Esophagus squamous epithelium (tissue), 5 donors: ENCODE measurements around the gene SIRPD. TPM values are rescaled to one million over a fixed set of nuclear protein-coding genes. Genes with fewer than 3 reads are reported as not detected.

Experiments
- DNase-seq: peaks from one replicate; lab custom pipeline; 2025; lab: John Stamatoyannopoulos, UW
- H3K27ac ChIP-seq, 4 donors: fragments of 200-600 bp; sonication (generic); one replicate each; pipeline ENCODE4 v1.5.1; 2016 to 2019; ENCODE audit warnings: mild to moderate bottlenecking in 1 of 4
- H3K27me3 ChIP-seq, 4 donors: fragments of 200-600 bp; sonication (generic); 1 replicate in 3 of 4; 2 replicates in 1 of 4; pipeline versions ENCODE4 v1.5.1 to v1.6.0; 2017 to 2021; ENCODE audit warnings: antibody characterized with exemption in 1 of 4
- H3K36me3 ChIP-seq, 3 donors: fragments of 200-600 bp; sonication (generic); one replicate each; pipeline ENCODE4 v1.5.1; 2016 to 2019
- H3K4me1 ChIP-seq, 3 donors: fragments of 200-600 bp; sonication (generic); one replicate each; pipeline ENCODE4 v1.5.1; 2017 to 2019
- H3K4me3 ChIP-seq, 4 donors: fragments of 200-600 bp; sonication (generic); 1 replicate in 3 of 4; 2 replicates in 1 of 4; pipeline ENCODE4 v1.5.1; 2016 to 2019; ENCODE audit warnings: mild to moderate bottlenecking in 2 of 4, moderate library complexity in 1 of 4
- H3K9me3 ChIP-seq, 3 donors: fragments of 200-600 bp; sonication (generic); one replicate each; pipeline ENCODE4 v1.5.1; 2016 to 2019
- POLR2A ChIP-seq, 4 donors: fragments of 450-650 bp; IDR thresholded peaks; one replicate each; pipeline ENCODE4 v1.6.1; 2017; ENCODE audit warnings: antibody characterized with exemption in 4 of 4, mild to moderate bottlenecking in 4 of 4, moderate library complexity in 3 of 4
- WGBS, 2 donors: methylation state at CpG; one replicate each; pipeline ENCODE4 v1.1.5; 2018; 5-methylcytosine and 5-hydroxymethylcytosine counted together
- intact Hi-C: fragments of 100-400 bp; cut with DNase I; formaldehyde crosslinking; loops from one replicate; pipeline ENCODE4 v1.15.0; 2022
- total RNA-seq, 4 donors: library from RNA; depleted of rRNA; stranded (reverse); fragments of >200 nt; gene quantifications; one replicate each; pipeline ENCODE4 v1.1.0, GENCODE V29; 2016
- TF ChIP-seq, protein P1 (sequence below), 6 experiments: fragments of 450-650 bp in 4 of 6; fragments of 200-600 bp in 2 of 6; sonication (generic) in 2 of 6; IDR thresholded peaks; one replicate each; pipeline ENCODE4 v1.5.1; 2016 to 2019; ENCODE audit warnings: antibody characterized with exemption in 6 of 6, mild to moderate bottlenecking in 4 of 6, moderate library complexity in 4 of 6
- donor health status: DM: yes; HTN: yes; CAD: no.

The SIRPD gene
- total RNA-seq, 4 donors from 2014 or later = not detected

- peak; percentile 10 for DNase-seq
- intact Hi-C loops = no loop called here
- peak overlapping the region in 2 of 4 donors; percentile 60 to 71 for H3K27ac ChIP-seq
Observed at GRCh38 chr20:1537731-1538058, 19.8 kb downstream of the SIRPD start.

GRCh38 chr20:1536893-1537730, 20.4 kb downstream of the SIRPD start:
- no peak for TF ChIP-seq POLR2A (IDR thresholded peaks at IDR 0.05)
- TF ChIP-seq, protein P1, sequence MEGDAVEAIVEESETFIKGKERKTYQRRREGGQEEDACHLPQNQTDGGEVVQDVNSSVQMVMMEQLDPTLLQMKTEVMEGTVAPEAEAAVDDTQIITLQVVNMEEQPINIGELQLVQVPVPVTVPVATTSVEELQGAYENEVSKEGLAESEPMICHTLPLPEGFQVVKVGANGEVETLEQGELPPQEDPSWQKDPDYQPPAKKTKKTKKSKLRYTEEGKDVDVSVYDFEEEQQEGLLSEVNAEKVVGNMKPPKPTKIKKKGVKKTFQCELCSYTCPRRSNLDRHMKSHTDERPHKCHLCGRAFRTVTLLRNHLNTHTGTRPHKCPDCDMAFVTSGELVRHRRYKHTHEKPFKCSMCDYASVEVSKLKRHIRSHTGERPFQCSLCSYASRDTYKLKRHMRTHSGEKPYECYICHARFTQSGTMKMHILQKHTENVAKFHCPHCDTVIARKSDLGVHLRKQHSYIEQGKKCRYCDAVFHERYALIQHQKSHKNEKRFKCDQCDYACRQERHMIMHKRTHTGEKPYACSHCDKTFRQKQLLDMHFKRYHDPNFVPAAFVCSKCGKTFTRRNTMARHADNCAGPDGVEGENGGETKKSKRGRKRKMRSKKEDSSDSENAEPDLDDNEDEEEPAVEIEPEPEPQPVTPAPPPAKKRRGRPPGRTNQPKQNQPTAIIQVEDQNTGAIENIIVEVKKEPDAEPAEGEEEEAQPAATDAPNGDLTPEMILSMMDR (IDR thresholded peaks at IDR 0.05) = no peak
- H3K27ac ChIP-seq = peak overlapping the region in 2 of 4 donors; percentile 60 to 71
- H3K27me3 ChIP-seq = peaks cover 0 to 15% (median 0%) of the 10 kb centered on the region in 4 donors
- no peaks in the 10 kb centered on the region for H3K36me3 ChIP-seq
- WGBS, 2 donors = 73 to 76% methylated on average over 7 to 11 of the region's 11 CpGs
- DNase-seq = no peak
- H3K4me3 ChIP-seq = no peak overlapping the region
- no peaks in the 10 kb centered on the region for H3K9me3 ChIP-seq
- intact Hi-C loops = no loop called here
- no peaks in the 10 kb centered on the region for H3K4me1 ChIP-seq

More at GRCh38 chr20:1537731-1538058, 19.8 kb downstream of the SIRPD start:
- Histone ChIP-seq H3K27me3 (peaks cover 0 to 15% (median 0%) of the 10 kb centered on the region in 4 donors), H3K36me3 (no peaks in the 10 kb centered on the region), H3K4me3 (no peak overlapping the region), H3K4me1 (no peaks in the 10 kb centered on the region), H3K9me3 (no peaks in the 10 kb centered on the region)
- 55 to 78% methylated on average over 4 of the region's 4 CpGs for WGBS, 2 donors
- no peak for TF ChIP-seq POLR2A (IDR thresholded peaks at IDR 0.05)
- TF ChIP-seq, protein P1 (IDR thresholded peaks at IDR 0.05) = no peak

DNA sequence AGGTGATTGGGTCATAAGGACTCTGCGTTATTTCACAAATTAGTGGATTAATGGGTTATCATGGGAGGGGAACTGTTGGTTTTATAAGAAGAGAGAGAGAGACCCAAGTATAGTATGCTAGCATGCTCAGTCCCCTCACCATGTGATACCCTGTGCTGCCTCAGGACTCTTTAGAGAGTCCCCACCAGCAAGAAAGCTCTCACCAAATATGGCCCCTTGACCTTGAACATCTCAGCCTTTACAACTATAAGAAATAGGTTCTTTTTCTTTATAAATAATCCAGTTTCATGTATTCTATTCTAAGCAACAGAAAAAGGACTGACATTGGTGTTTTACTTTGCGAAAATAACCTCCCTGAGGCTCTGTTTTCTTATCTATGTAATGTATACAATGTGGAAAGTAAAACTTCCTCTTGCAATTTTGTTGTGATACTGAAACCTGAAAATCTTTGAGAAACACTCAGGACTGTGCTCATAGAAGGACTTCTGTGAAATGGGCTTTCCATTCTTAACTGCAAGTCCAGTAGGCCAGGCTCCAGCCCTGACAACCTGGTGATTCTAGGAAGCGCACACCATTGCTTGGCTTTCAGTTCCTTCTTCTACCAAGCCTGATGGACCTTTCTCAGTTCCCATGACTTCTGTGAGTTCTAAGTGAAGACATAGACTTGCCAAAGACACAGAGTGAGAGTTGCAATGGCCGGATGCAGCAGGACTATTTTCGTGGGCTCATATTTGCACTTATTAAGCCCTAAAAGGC, 21.9 kb downstream of the SIRPD start:
- Histone ChIP-seq H3K4me1 (no peaks in the 10 kb centered on the region), H3K27me3 (peaks cover 0 to 19% (median 0%) of the 10 kb centered on the region in 4 donors), H3K27ac (peak overlapping the region in 1 of 4 donors; percentile 9), H3K9me3 (no peaks in the 10 kb centered on the region), H3K36me3 (no peaks in the 10 kb centered on the region), H3K4me3 (no peak overlapping the region)
- intact Hi-C loops = no loop called here
- TF ChIP-seq, protein P1 (IDR thresholded peaks at IDR 0.05) = no peak
- TF ChIP-seq POLR2A (IDR thresholded peaks at IDR 0.05) = no peak
- WGBS, 2 donors = 77 to 79% methylated on average over 5 of the region's 5 CpGs
- DNase-seq = no peak

DNA sequence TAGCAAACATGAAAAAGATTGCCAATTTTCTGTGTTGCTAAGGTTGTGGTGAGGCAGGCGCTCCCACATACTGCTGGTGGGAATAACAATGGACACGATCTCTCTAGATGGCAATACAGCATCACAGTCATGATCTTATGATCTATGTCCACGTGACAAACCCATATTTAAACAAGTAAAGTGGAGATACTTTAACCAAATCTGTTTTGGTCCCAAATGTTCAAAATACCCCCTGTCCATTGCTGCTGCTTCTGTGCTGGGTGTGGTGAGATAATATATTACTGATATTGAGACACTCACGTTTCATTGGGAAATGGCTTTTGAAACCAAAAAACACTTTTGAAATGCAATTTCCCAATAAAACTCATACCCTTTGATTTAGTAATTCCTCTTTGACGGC, 23.0 kb downstream of the SIRPD start:
- TF ChIP-seq POLR2A (IDR thresholded peaks at IDR 0.05) = no peak
- TF ChIP-seq, protein P1 (IDR thresholded peaks at IDR 0.05) = no peak
- intact Hi-C loops = no loop called here

DNA sequence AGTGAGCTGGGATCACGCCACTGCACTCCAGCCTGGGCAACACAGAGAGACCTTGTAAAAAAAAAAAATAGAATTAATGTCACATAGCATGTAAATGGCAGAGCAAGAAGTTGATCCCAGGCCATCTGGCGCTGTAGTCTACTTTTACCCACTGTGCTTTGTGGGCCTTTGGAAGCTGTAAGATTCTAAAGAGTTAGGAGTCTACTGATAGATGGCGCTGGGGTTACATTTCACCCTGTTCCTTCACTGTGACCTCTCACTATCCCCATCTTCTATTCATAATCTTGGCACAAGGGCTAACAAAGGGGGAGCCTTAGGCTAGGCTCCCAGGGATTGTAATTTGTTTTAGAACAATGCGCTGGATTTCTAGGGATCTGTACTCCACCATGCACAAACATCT, 24.4 kb downstream of the SIRPD start:
- Histone ChIP-seq H3K9me3 (no peaks in the 10 kb centered on the region), H3K27me3 (peaks cover 0 to 19% (median 0%) of the 10 kb centered on the region in 4 donors), H3K4me1 (no peaks in the 10 kb centered on the region), H3K27ac (no peak overlapping the region), H3K36me3 (no peaks in the 10 kb centered on the region), H3K4me3 (no peak overlapping the region)
- 53 to 65% methylated on average over 4 of the region's 4 CpGs for WGBS, 2 donors
- intact Hi-C loops = no loop called here
- TF ChIP-seq POLR2A (IDR thresholded peaks at IDR 0.05) = no peak
- TF ChIP-seq, protein P1 (IDR thresholded peaks at IDR 0.05) = no peak
- no peak for DNase-seq

More for the DNA sequence above, 23.0 kb downstream of the SIRPD start:
- Histone ChIP-seq H3K4me1 (no peaks in the 10 kb centered on the region), H3K27me3 (peaks cover 0 to 19% (median 0%) of the 10 kb centered on the region in 4 donors), H3K36me3 (no peaks in the 10 kb centered on the region), H3K27ac (no peak overlapping the region), H3K4me3 (no peak overlapping the region), H3K9me3 (no peaks in the 10 kb centered on the region)
- no peak for DNase-seq
- 55 to 60% methylated on average over 5 of the region's 5 CpGs for WGBS, 2 donors
